ENCODE results near the gene CT45A9. TPM values are rescaled to one million over a fixed set of nuclear protein-coding genes. Genes with fewer than 3 reads are reported as not detected.

Gene CT45A9
- total and polyA plus RNA-seq, 2 donors (not counting 3 experiments of a cell fraction or from before 2014, with no cell fraction given) = not detected

Other genes starting within 250 kb of the CT45A9 start
- not detected in 2 replicates for gene CT45A1, start 158.2 kb downstream of the CT45A9 start, total RNA-seq
- not detected in 2 replicates for gene CT45A1, start 158.2 kb downstream of the CT45A9 start, polyA plus RNA-seq
- gene CT45A3, start 103.6 kb downstream of the CT45A9 start, total RNA-seq = not detected in 2 replicates
- gene CT45A3, start 103.6 kb downstream of the CT45A9 start, polyA plus RNA-seq = not detected in 2 replicates
- not detected in 2 replicates for gene CT45A5, start 86.3 kb downstream of the CT45A9 start, total RNA-seq
- gene CT45A5, start 86.3 kb downstream of the CT45A9 start, polyA plus RNA-seq = not detected in 2 replicates
- gene CT45A6, start 69.0 kb downstream of the CT45A9 start, total RNA-seq = not detected in 2 replicates
- gene CT45A6, start 69.0 kb downstream of the CT45A9 start, polyA plus RNA-seq = not detected in 2 replicates
- not detected in 2 replicates for gene CT45A2, start 51.8 kb downstream of the CT45A9 start, total RNA-seq
- not detected in 2 replicates for gene CT45A2, start 51.8 kb downstream of the CT45A9 start, polyA plus RNA-seq
- gene CT45A7, start 34.5 kb downstream of the CT45A9 start, total RNA-seq = not detected in 2 replicates
- gene CT45A7, start 34.5 kb downstream of the CT45A9 start, polyA plus RNA-seq = not detected in 2 replicates
- gene CT45A8, start 17.3 kb downstream of the CT45A9 start, total RNA-seq = not detected in 2 replicates
- not detected in 2 replicates for gene CT45A8, start 17.3 kb downstream of the CT45A9 start, polyA plus RNA-seq
- not detected in 2 replicates for gene CT45A10, start 21.6 kb upstream of the CT45A9 start, total RNA-seq
- not detected in 2 replicates for gene CT45A10, start 21.6 kb upstream of the CT45A9 start, polyA plus RNA-seq
- gene SAGE1, start 21.9 kb upstream of the CT45A9 start, total RNA-seq = not detected in 2 replicates
- not detected in 2 replicates for gene SAGE1, start 21.9 kb upstream of the CT45A9 start, polyA plus RNA-seq
- gene MMGT1, start 102.2 kb upstream of the CT45A9 start, total RNA-seq = 18.8 and 19.9 TPM in 2 replicates
- gene MMGT1, start 102.2 kb upstream of the CT45A9 start, polyA plus RNA-seq = 9.1 and 10.4 TPM in 2 replicates
- 14.7 and 15.5 TPM in 2 replicates for gene SLC9A6, start 113.6 kb upstream of the CT45A9 start, total RNA-seq
- gene SLC9A6, start 113.6 kb upstream of the CT45A9 start, polyA plus RNA-seq = 6.9 and 8.1 TPM in 2 replicates